NB4 (cell line): ENCODE measurements around the gene NIFK.

Experiments
- CTCF ChIP-seq: IDR thresholded peaks from one replicate; pipeline ENCODE4 v1.5.1; 2012; ENCODE audit warnings: low read depth, low read length
- MYC ChIP-seq: IDR thresholded peaks from 2 replicates; pipeline ENCODE4 v1.6.1; 2011; ENCODE audit warnings: low read depth, low read length
- POLR2A ChIP-seq: IDR thresholded peaks from 2 replicates; pipeline ENCODE4 v1.6.1; 2011; ENCODE audit warnings: mild to moderate bottlenecking; ENCODE audit not compliant: insufficient read length; ENCODE audit errors: extremely low read depth

DNA sequence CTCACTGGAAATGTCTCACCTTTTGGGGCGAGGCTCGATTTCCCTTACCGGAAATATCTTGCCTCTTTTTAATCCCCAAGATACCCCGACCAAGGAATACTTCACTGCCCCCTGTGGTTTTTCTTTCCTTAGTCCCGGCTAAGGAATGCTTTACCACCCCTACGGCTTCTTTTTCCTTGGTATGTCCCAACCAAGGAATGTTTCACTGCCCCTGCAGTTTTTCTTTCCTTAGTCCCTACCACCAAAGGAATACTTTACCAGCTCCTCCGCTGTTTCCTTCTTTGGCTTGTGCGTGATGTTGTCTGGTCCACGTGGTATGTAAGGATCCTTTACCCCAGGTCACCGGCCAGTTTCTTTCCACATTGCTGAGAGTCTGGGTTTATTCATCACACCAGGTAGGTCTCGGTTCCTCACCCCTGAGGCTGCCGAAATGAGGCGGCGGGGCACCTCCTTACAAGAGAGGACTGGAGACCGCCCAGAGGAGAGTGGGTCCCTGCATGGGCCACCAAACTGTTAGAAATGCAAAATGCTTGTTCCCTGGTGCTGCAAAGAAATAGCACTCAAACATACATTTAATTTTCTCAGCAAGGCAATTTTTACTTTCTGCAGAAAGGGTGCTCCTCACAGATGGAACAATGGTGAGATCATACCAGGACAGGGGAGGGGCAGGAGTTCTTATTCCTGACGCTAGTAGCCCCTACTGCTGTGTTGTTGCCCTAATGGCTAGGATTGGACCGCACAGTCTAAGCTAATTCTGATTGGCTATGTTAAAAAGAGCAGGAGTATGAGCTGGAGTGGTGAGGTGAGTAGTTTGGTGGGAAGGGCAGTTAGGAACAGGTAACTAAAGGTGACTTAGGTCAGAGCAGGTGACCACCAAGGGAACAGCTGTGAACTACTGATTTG is 54.0 kb downstream of the NIFK start:
- TF ChIP-seq POLR2A (no peak), CTCF (no peak), MYC (no peak)
